B cell (primary cell): ENCODE measurements around the gene PRPF4.

Experiments
- EZH2 ChIP-seq: IDR thresholded peaks from 2 replicates; pipeline ENCODE4 v1.6.1; 2012; ENCODE audit warnings: borderline replicate concordance, low read depth, mild to moderate bottlenecking, moderate library complexity, low read length; ENCODE audit not compliant: insufficient read depth, poor library complexity, severe bottlenecking
- TF ChIP-seq, protein P1 (sequence below): fragments of 200-600 bp; IDR thresholded peaks from one replicate; pipeline ENCODE4 v1.8.0; 2022; ENCODE audit warnings: antibody characterized with exemption, mild to moderate bottlenecking

DNA sequence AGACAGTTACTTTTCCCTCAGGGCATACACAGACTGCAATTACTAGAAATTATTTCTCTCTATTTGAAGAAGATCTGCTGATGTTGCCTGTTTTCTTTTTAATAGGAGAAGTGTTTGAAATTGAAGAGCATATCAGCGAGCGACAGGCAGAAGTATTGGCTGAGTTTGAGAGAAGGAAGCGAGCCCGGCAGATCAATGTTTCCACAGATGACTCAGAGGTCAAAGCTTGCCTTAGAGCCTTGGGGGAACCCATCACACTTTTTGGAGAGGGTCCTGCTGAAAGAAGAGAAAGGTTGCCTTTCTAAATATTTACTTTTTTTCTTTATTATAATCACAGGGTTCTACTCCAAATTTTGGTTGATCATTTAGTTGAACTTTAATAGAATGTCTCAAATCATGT lies 3.4 kb downstream of the PRPF4 start:
- TF ChIP-seq, protein P1, sequence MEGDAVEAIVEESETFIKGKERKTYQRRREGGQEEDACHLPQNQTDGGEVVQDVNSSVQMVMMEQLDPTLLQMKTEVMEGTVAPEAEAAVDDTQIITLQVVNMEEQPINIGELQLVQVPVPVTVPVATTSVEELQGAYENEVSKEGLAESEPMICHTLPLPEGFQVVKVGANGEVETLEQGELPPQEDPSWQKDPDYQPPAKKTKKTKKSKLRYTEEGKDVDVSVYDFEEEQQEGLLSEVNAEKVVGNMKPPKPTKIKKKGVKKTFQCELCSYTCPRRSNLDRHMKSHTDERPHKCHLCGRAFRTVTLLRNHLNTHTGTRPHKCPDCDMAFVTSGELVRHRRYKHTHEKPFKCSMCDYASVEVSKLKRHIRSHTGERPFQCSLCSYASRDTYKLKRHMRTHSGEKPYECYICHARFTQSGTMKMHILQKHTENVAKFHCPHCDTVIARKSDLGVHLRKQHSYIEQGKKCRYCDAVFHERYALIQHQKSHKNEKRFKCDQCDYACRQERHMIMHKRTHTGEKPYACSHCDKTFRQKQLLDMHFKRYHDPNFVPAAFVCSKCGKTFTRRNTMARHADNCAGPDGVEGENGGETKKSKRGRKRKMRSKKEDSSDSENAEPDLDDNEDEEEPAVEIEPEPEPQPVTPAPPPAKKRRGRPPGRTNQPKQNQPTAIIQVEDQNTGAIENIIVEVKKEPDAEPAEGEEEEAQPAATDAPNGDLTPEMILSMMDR, result no peak
- TF ChIP-seq EZH2, result no peak
